HepG2 (cell line): Measurements from ENCODE around the gene MYLK3.

Experiments used
- CTCF ChIP-seq: sonication (generic); formaldehyde crosslinking; IDR thresholded peaks from 2 replicates; pipeline ENCODE4 v1.5.0; 2020; ENCODE audit warnings: mild to moderate bottlenecking, missing genetic modification reagents, moderate library complexity
- EP300 ChIP-seq, 3 experiments: sonication (generic) in 1 of 3; formaldehyde crosslinking in 1 of 3; IDR thresholded peaks; 2 replicates each; pipeline versions ENCODE4 v1.5.1 to v1.6.1; 2011 to 2020; ENCODE audit warnings: low read depth in 2 of 3, low read length in 2 of 3, borderline replicate concordance in 1 of 3, improper control_type of control experiment in 1 of 3, mild to moderate bottlenecking in 1 of 3, missing genetic modification reagents in 1 of 3, moderate library complexity in 1 of 3
- EZH2 ChIP-seq: conservative IDR thresholded peaks from 2 replicates; pipeline ENCODE4 v1.6.1; 2012; ENCODE audit warnings: mild to moderate bottlenecking, low read depth, low read length, moderate library complexity
- GMEB1 ChIP-seq: sonication (generic); formaldehyde crosslinking; IDR thresholded peaks from 2 replicates; pipeline ENCODE4 v1.5.1; 2020; ENCODE audit warnings: missing genetic modification reagents, mild to moderate bottlenecking, borderline replicate concordance
- HDAC2 ChIP-seq: sonication (generic); formaldehyde crosslinking; IDR thresholded peaks from 2 replicates; pipeline ENCODE4 v1.4.0; 2020; ENCODE audit warnings: missing genetic modification reagents
- HMGXB3 ChIP-seq: sonication (generic); formaldehyde crosslinking; IDR thresholded peaks from 2 replicates; pipeline ENCODE4 v1.4.0; 2020; ENCODE audit warnings: missing genetic modification reagents, borderline replicate concordance
- PATZ1 ChIP-seq: sonication (generic); formaldehyde crosslinking; IDR thresholded peaks from 2 replicates; pipeline ENCODE4 v1.4.0; 2020; ENCODE audit warnings: missing genetic modification reagents
- PRMT3 ChIP-seq: sonication (generic); formaldehyde crosslinking; IDR thresholded peaks from 2 replicates; pipeline ENCODE4 v1.8.1; 2022; ENCODE audit warnings: low read depth, mild to moderate bottlenecking, moderate library complexity, missing genetic modification reagents, borderline replicate concordance
- YY1 ChIP-seq: IDR thresholded peaks from 2 replicates; pipeline ENCODE4 v1.6.1; 2011; ENCODE audit warnings: low read length, low read depth, moderate library complexity, mild to moderate bottlenecking; ENCODE audit not compliant: insufficient read depth, insufficient replicate concordance
- ZBTB1 ChIP-seq: sonication (generic); formaldehyde crosslinking; IDR thresholded peaks from 2 replicates; pipeline ENCODE4 v1.4.0; 2020; ENCODE audit warnings: missing genetic modification reagents, borderline replicate concordance
- ZNF468 ChIP-seq: sonication (generic); formaldehyde crosslinking; IDR thresholded peaks from 2 replicates; pipeline ENCODE4 v1.8.0; 2022; ENCODE audit warnings: mild to moderate bottlenecking, moderate library complexity, missing genetic modification reagents
- ZNF546 ChIP-seq: sonication (generic); formaldehyde crosslinking; conservative IDR thresholded peaks from 2 replicates; pipeline ENCODE4 v1.8.1; 2023; ENCODE audit warnings: mild to moderate bottlenecking, missing genetic modification reagents
- ZNF768 ChIP-seq: sonication (generic); formaldehyde crosslinking; IDR thresholded peaks from 2 replicates; pipeline ENCODE4 v1.4.0; 2020; ENCODE audit warnings: missing genetic modification reagents

- TF ChIP-seq ZNF768 (CRISPR knock-in tag) (no peak), ZBTB1 (CRISPR knock-in tag) (no peak), PATZ1 (CRISPR knock-in tag) (no peak), EP300 (IDR thresholded peaks at IDR 0.05; ENCODE audit: low read depth in 2 of 2, low read length in 2 of 2) (no peak), EP300 (CRISPR knock-in tag; IDR thresholded peaks at IDR 0.05; ENCODE audit: borderline replicate concordance) (no peak), GMEB1 (CRISPR knock-in tag) (no peak), CTCF (CRISPR knock-in tag) (no peak), ZNF468 (CRISPR knock-in tag) (no peak), HDAC2 (CRISPR knock-in tag) (no peak), EZH2 (no peak), PRMT3 (CRISPR knock-in tag) (no peak), YY1 (no peak), ZNF546 (CRISPR knock-in tag) (no peak), HMGXB3 (no peak)
These were observed 16.2 kb downstream of the MYLK3 start for GRCh38 chr16:46731691-46732555.
